Measurements from ENCODE around the gene OAF.

- TF ChIP-seq CTCF (IDR thresholded peaks at IDR 0.05; ENCODE audit: insufficient read depth, low read length) = no peak
- TF ChIP-seq POLR2AphosphoS5 (IDR thresholded peaks at IDR 0.05; ENCODE audit: low read depth) = no peak
- no peak for TF ChIP-seq REST (IDR thresholded peaks at IDR 0.05; ENCODE audit: insufficient replicate concordance, low read depth)
- no peak for TF ChIP-seq SPI1 (IDR thresholded peaks at IDR 0.05; ENCODE audit: borderline replicate concordance, low read depth)
Measured at GRCh38 chr11:120192831-120193625, 17.8 kb upstream of the OAF start.
